SK-N-SH treated with all-trans-retinoic acid at 6 μM for 48 hours (cell line): ENCODE data around the gene YDJC.

Experiments
- ATAC-seq: fragments of 200-7000 bp; cut with Tn5 transposase; 3 replicates; pipeline ENCODE4 v1.9.1; 2020; ENCODE audit warnings: mild to moderate bottlenecking, moderate library complexity
- ARNTL ChIP-seq: fragments of 450-650 bp; formaldehyde crosslinking; IDR thresholded peaks from 2 replicates; pipeline ENCODE4 v1.5.0; 2020; ENCODE audit warnings: low read depth, mild to moderate bottlenecking, moderate library complexity, borderline replicate concordance
- BACH2 ChIP-seq: fragments of 250-450 bp; sonication (Bioruptor Pico); IDR thresholded peaks from 2 replicates; pipeline ENCODE4 v1.9.0; 2021; ENCODE audit warnings: mild to moderate bottlenecking, borderline replicate concordance
- CSDC2 ChIP-seq: fragments of 250-450 bp; sonication (Bioruptor Pico); IDR thresholded peaks from 2 replicates; pipeline ENCODE4 v1.5.0; 2020; ENCODE audit warnings: mild to moderate bottlenecking, moderate library complexity
- CSRNP3 ChIP-seq: fragments of 250-450 bp; sonication (Bioruptor Pico); IDR thresholded peaks from 2 replicates; pipeline ENCODE4 v1.5.1; 2021; ENCODE audit warnings: mild to moderate bottlenecking, moderate library complexity
- ISL1 ChIP-seq: fragments of 250-450 bp; sonication (Bioruptor Pico); IDR thresholded peaks from 2 replicates; pipeline ENCODE4 v2.1.2; 2022; ENCODE audit warnings: mild to moderate bottlenecking, moderate library complexity
- OSR1 ChIP-seq: fragments of 250-450 bp; sonication (Bioruptor Pico); IDR thresholded peaks from 2 replicates; pipeline ENCODE4 v1.8.0; 2022; ENCODE audit warnings: moderate library complexity, mild to moderate bottlenecking, inconsistent platforms
- PATZ1 ChIP-seq: fragments of 250-450 bp; sonication (Bioruptor Pico); IDR thresholded peaks from 2 replicates; pipeline ENCODE4 v1.8.0; 2020; ENCODE audit warnings: mild to moderate bottlenecking, moderate library complexity, borderline replicate concordance
- POU6F1 ChIP-seq: fragments of 250-450 bp; sonication (Bioruptor Pico); IDR thresholded peaks from 2 replicates; pipeline ENCODE4 v1.8.0; 2021; ENCODE audit warnings: low read depth, mild to moderate bottlenecking, moderate library complexity, borderline replicate concordance
- RARB ChIP-seq: fragments of 250-450 bp; sonication (Bioruptor Pico); IDR thresholded peaks from 2 replicates; pipeline ENCODE4 v1.8.0; 2021; ENCODE audit warnings: mild to moderate bottlenecking, moderate library complexity
- SNAI2 ChIP-seq: fragments of 250-450 bp; sonication (Bioruptor Pico); IDR thresholded peaks from 2 replicates; pipeline ENCODE4 v1.5.0; 2020; ENCODE audit warnings: mild to moderate bottlenecking, moderate library complexity
- TCF4 ChIP-seq: fragments of 250-450 bp; sonication (Bioruptor Pico); IDR thresholded peaks from 2 replicates; pipeline ENCODE4 v1.8.0; 2021; ENCODE audit warnings: mild to moderate bottlenecking, moderate library complexity, borderline replicate concordance
- TOX ChIP-seq: fragments of 250-450 bp; sonication (Bioruptor Pico); IDR thresholded peaks from 2 replicates; pipeline ENCODE4 v1.8.0; 2021; ENCODE audit warnings: mild to moderate bottlenecking, moderate library complexity, borderline replicate concordance
- TSHZ2 ChIP-seq: fragments of 250-450 bp; sonication (Bioruptor Pico); IDR thresholded peaks from 2 replicates; pipeline ENCODE4 v1.5.0; 2020; ENCODE audit warnings: mild to moderate bottlenecking, moderate library complexity
- ZC3H10 ChIP-seq: fragments of 250-450 bp; sonication (Bioruptor Pico); IDR thresholded peaks from 2 replicates; pipeline ENCODE4 v1.5.1; 2021; ENCODE audit warnings: mild to moderate bottlenecking, moderate library complexity
- ZFP30 ChIP-seq: fragments of 450-650 bp; formaldehyde crosslinking; IDR thresholded peaks from 2 replicates; pipeline ENCODE4 v1.5.0; 2022; ENCODE audit warnings: mild to moderate bottlenecking, moderate library complexity
- ZNF565 ChIP-seq: fragments of 450-650 bp; formaldehyde crosslinking; conservative IDR thresholded peaks from 2 replicates; pipeline ENCODE4 v1.5.0; 2020; ENCODE audit warnings: low read depth, mild to moderate bottlenecking, moderate library complexity
- ZNF70 ChIP-seq: fragments of 450-650 bp; formaldehyde crosslinking; IDR thresholded peaks from 2 replicates; pipeline ENCODE4 v1.5.0; 2020; ENCODE audit warnings: mild to moderate bottlenecking, moderate library complexity
- ZNF8 ChIP-seq: fragments of 450-650 bp; formaldehyde crosslinking; IDR thresholded peaks from 2 replicates; pipeline ENCODE4 v1.5.0; 2020; ENCODE audit warnings: mild to moderate bottlenecking, moderate library complexity

YDJC gene

GRCh38 chr22:21626735-21627469 is 2.9 kb downstream of the YDJC start:
- TF ChIP-seq ZNF565 (CRISPR knock-in tag) (no peak), ZC3H10 (CRISPR knock-in tag) (no peak), ZFP30 (CRISPR knock-in tag) (no peak), TCF4 (no peak)

GRCh38 chr22:21626073-21626734 is 3.6 kb downstream of the YDJC start:
- ATAC-seq: no peak
- TF ChIP-seq CSRNP3 (CRISPR knock-in tag) (no peak), ARNTL (no peak), ZNF565 (CRISPR knock-in tag) (no peak), BACH2 (CRISPR knock-in tag) (no peak), ZFP30 (CRISPR knock-in tag) (no peak), TOX (CRISPR knock-in tag) (no peak), ZC3H10 (CRISPR knock-in tag) (no peak), SNAI2 (CRISPR knock-in tag) (no peak), RARB (no peak)
- TF ChIP-seq, all 23 proteins: peak for 0

More at GRCh38 chr22:21626735-21627469, 2.9 kb downstream of the YDJC start:
- ATAC-seq: no peak

GRCh38 chr22:21624880-21625791 is 4.7 kb downstream of the YDJC start:
- no peak for ATAC-seq
- TF ChIP-seq TSHZ2 (no peak), TCF4 (no peak), ZNF8 (no peak), OSR1 (CRISPR knock-in tag) (no peak), TOX (CRISPR knock-in tag) (no peak), CSDC2 (CRISPR knock-in tag) (no peak), BACH2 (CRISPR knock-in tag) (no peak), ISL1 (no peak), ZNF70 (no peak), CSRNP3 (CRISPR knock-in tag) (no peak), PATZ1 (CRISPR knock-in tag) (no peak), POU6F1 (CRISPR knock-in tag) (no peak)
